Thyroid gland (tissue), 4 donors: ENCODE results near the gene WWC2. TPM values are rescaled to one million over a fixed set of nuclear protein-coding genes. Genes with fewer than 3 reads are reported as not detected.

Experiments
- DNase-seq, 2 donors: peaks; one replicate each; pipeline ENCODE4 v3.0.0-alpha.2; 2019
- H3K27ac ChIP-seq, 3 donors: fragments of 200-600 bp; sonication (generic); 1 replicate in 2 of 3; 2 replicates in 1 of 3; pipeline ENCODE4 v1.5.1; 2016 to 2019; ENCODE audit warnings: mild to moderate bottlenecking in 1 of 3, moderate library complexity in 1 of 3
- H3K27me3 ChIP-seq: fragments of 200-600 bp; sonication (generic); one replicate; pipeline ENCODE4 v1.5.1; 2019
- H3K36me3 ChIP-seq, 2 donors: fragments of 200-600 bp; sonication (generic); one replicate each; pipeline ENCODE4 v1.5.1; 2016 to 2019
- H3K4me1 ChIP-seq, 2 donors: fragments of 200-600 bp; sonication (generic); one replicate each; pipeline ENCODE4 v1.5.1; 2017 to 2019
- H3K4me3 ChIP-seq, 3 donors: fragments of 200-600 bp; sonication (generic); replicated peaks in 1 of 3; 1 replicate in 2 of 3; 2 replicates in 1 of 3; pipeline ENCODE4 v1.5.1; 2016; ENCODE audit warnings: mild to moderate bottlenecking in 1 of 3
- H3K9me3 ChIP-seq: fragments of 200-600 bp; sonication (generic); one replicate; pipeline ENCODE4 v1.5.1; 2017
- CTCF ChIP-seq, 6 experiments: fragments of 200-600 bp in 3 of 6; fragments of 450-650 bp in 3 of 6; sonication (generic) in 3 of 6; IDR thresholded peaks; one replicate each; pipeline ENCODE4 v1.5.1; 2016 to 2019; ENCODE audit warnings: antibody characterized with exemption in 6 of 6, mild to moderate bottlenecking in 2 of 6, inconsistent platforms in 1 of 6, moderate library complexity in 1 of 6
- POLR2A ChIP-seq, 2 donors: fragments of 450-650 bp; IDR thresholded peaks; one replicate each; pipeline ENCODE4 v1.6.1; 2017; ENCODE audit warnings: antibody characterized with exemption in 2 of 2, mild to moderate bottlenecking in 2 of 2, moderate library complexity in 1 of 2
- WGBS, 2 donors: methylation state at CpG; one replicate each; pipeline ENCODE4 v1.1.5; 2017; 5-methylcytosine and 5-hydroxymethylcytosine counted together
- intact Hi-C: fragments of 100-400 bp; cut with DNase I; formaldehyde crosslinking; loops from one replicate; pipeline ENCODE4 v1.15.1; 2023
- total RNA-seq, 4 donors: library from RNA; depleted of rRNA; stranded (reverse); fragments of >200 nt; gene quantifications; one replicate each; pipeline ENCODE4 v1.2.3, GENCODE V29; 2016

WWC2 gene
- total RNA-seq, 4 donors from 2014 or later = 44.6 to 87.4 (median 53.5) TPM

- Histone ChIP-seq H3K27ac (no peak overlapping the region), H3K9me3 (no peaks in the 10 kb centered on the region), H3K4me3 (no peak overlapping the region), H3K4me1 (no peaks in the 10 kb centered on the region), H3K27me3 (no peaks in the 10 kb centered on the region), H3K36me3 (no peaks in the 10 kb centered on the region)
- DNase-seq = no peak
- intact Hi-C loops = no loop called here
- WGBS, 2 donors = 69 to 75% methylated on average over 9 of the region's 9 CpGs
- TF ChIP-seq POLR2A (IDR thresholded peaks at IDR 0.05) (no peak), CTCF (IDR thresholded peaks at IDR 0.05) (no peak)
Observed at GRCh38 chr4:183354219-183354618, 255.2 kb downstream of the WWC2 start.

GRCh38 chr4:183355405-183355804 is 256.3 kb downstream of the WWC2 start:
- intact Hi-C loops = no loop called here
- 63 to 68% methylated on average over 4 of the region's 4 CpGs for WGBS, 2 donors
- Histone ChIP-seq H3K4me1 (no peaks in the 10 kb centered on the region), H3K27me3 (no peaks in the 10 kb centered on the region), H3K4me3 (no peak overlapping the region), H3K9me3 (no peaks in the 10 kb centered on the region), H3K36me3 (no peaks in the 10 kb centered on the region), H3K27ac (no peak overlapping the region)
- DNase-seq = no peak
- TF ChIP-seq POLR2A (IDR thresholded peaks at IDR 0.05) (no peak), CTCF (IDR thresholded peaks at IDR 0.05) (no peak)

- 89 to 92% methylated on average over 20 of the region's 20 CpGs for WGBS, 2 donors
- DNase-seq = no peak
Observed at GRCh38 chr4:183356173-183356830, 257.2 kb downstream of the WWC2 start.

GRCh38 chr4:183356931-183357675 is 258.0 kb downstream of the WWC2 start:
- H3K4me3 ChIP-seq = no peak overlapping the region
- DNase-seq = no peak
- H3K27ac ChIP-seq = no peak overlapping the region
- intact Hi-C loops = no loop called here
- H3K4me1 ChIP-seq = no peaks in the 10 kb centered on the region
- H3K27me3 ChIP-seq = no peaks in the 10 kb centered on the region
- H3K9me3 ChIP-seq = no peaks in the 10 kb centered on the region
- WGBS, 2 donors = 80 to 85% methylated on average over 19 to 20 of the region's 20 CpGs
- TF ChIP-seq POLR2A (IDR thresholded peaks at IDR 0.05) (no peak), CTCF (IDR thresholded peaks at IDR 0.05) (no peak)
- no peaks in the 10 kb centered on the region for H3K36me3 ChIP-seq

More at GRCh38 chr4:183356173-183356830, 257.2 kb downstream of the WWC2 start:
- no peak overlapping the region for H3K27ac ChIP-seq
- H3K4me3 ChIP-seq = no peak overlapping the region
- no peaks in the 10 kb centered on the region for H3K36me3 ChIP-seq
- no peaks in the 10 kb centered on the region for H3K27me3 ChIP-seq
- H3K4me1 ChIP-seq = no peaks in the 10 kb centered on the region
- TF ChIP-seq POLR2A (IDR thresholded peaks at IDR 0.05) = no peak
- TF ChIP-seq CTCF (IDR thresholded peaks at IDR 0.05) = no peak
- intact Hi-C loops = no loop called here
- no peaks in the 10 kb centered on the region for H3K9me3 ChIP-seq

- Histone ChIP-seq H3K4me3 (no peak overlapping the region), H3K9me3 (no peaks in the 10 kb centered on the region), H3K36me3 (no peaks in the 10 kb centered on the region), H3K4me1 (no peaks in the 10 kb centered on the region), H3K27ac (no peak overlapping the region), H3K27me3 (no peaks in the 10 kb centered on the region)
- 91 to 95% methylated on average over 13 of the region's 13 CpGs for WGBS, 2 donors
- TF ChIP-seq CTCF (IDR thresholded peaks at IDR 0.05) = no peak
- no peak for TF ChIP-seq POLR2A (IDR thresholded peaks at IDR 0.05)
- intact Hi-C loops = no loop called here
- DNase-seq = no peak
Observed at GRCh38 chr4:183358215-183358755, 259.2 kb downstream of the WWC2 start.
